Suprapubic skin (tissue), 4 donors: Measurements from ENCODE around the gene MCAT.
"Not testable (repeated sequence)": the region's sequence is repeated elsewhere in the genome, so short reads cannot be mapped to it uniquely, and the experiment has no call there.

ENCODE experiments used
- CTCF ChIP-seq, 2 donors: fragments of 200-600 bp in 1 of 2; fragments of 450-650 bp in 1 of 2; sonication (generic) in 1 of 2; IDR thresholded peaks; one replicate each; pipeline ENCODE4 v1.5.1; 2016 to 2019; ENCODE audit warnings: antibody characterized with exemption in 2 of 2, mild to moderate bottlenecking in 1 of 2, moderate library complexity in 1 of 2
- EP300 ChIP-seq: sonication (generic); formaldehyde crosslinking; IDR thresholded peaks from one replicate; pipeline ENCODE4 v1.6.1; 2017; ENCODE audit warnings: antibody characterized with exemption
- POLR2A ChIP-seq, 2 donors: fragments of 450-650 bp; IDR thresholded peaks; one replicate each; pipeline ENCODE4 v1.6.1; 2017; ENCODE audit warnings: antibody characterized with exemption in 2 of 2, mild to moderate bottlenecking in 2 of 2, moderate library complexity in 2 of 2
- POLR2AphosphoS5 ChIP-seq, 3 donors: sonication (generic); formaldehyde crosslinking; IDR thresholded peaks; one replicate each; pipeline ENCODE4 v1.6.1; 2017; ENCODE audit warnings: antibody characterized with exemption in 3 of 3

- TF ChIP-seq POLR2AphosphoS5 (IDR thresholded peaks at IDR 0.05); CTCF (IDR thresholded peaks at IDR 0.05); EP300; POLR2A (IDR thresholded peaks at IDR 0.05): not testable (repeated sequence)
Measured at GRCh38 chr22:43104950-43105349, 38.2 kb downstream of the MCAT start.
